T-helper 2 cell treated with Interferon-gamma antibody and Interleukin-4, amounts not matched to agents 5 μg/mL and 100 μg/mL, for 36 hours (primary cell): Measurements from ENCODE around the gene CSNK1G3.
"Not testable (repeated sequence)": the region's sequence is repeated elsewhere in the genome, so short reads cannot be mapped to it uniquely, and the experiment has no call there.

Experiments
- DNase-seq: peaks from one replicate; pipeline ENCODE4 v3.0.0; 2021; ENCODE audit warnings: low spot score
- H3K27ac Mint-ChIP-seq: one replicate; pipeline ENCODE4 v1.8.0; 2021; ENCODE audit warnings: mild to moderate bottlenecking, mixed read lengths
- H3K27me3 Mint-ChIP-seq: one replicate; pipeline ENCODE4 v1.8.0; 2021; ENCODE audit warnings: low read depth, mixed read lengths
- H3K36me3 Mint-ChIP-seq: one replicate; pipeline ENCODE4 v1.8.0; 2021; ENCODE audit warnings: low read depth, mixed read lengths
- H3K4me1 Mint-ChIP-seq: one replicate; pipeline ENCODE4 v1.8.0; 2021; ENCODE audit warnings: low read depth, mixed read lengths
- H3K4me3 Mint-ChIP-seq: one replicate; pipeline ENCODE4 v1.8.0; 2022; ENCODE audit warnings: mild to moderate bottlenecking, moderate library complexity, mixed read lengths
- H3K9me3 Mint-ChIP-seq: one replicate; pipeline ENCODE4 v1.8.0; 2021; ENCODE audit warnings: mixed read lengths

CSNK1G3 gene

GRCh38 chr5:123605822-123606221 lies 93.8 kb downstream of the CSNK1G3 start:
- Mint-ChIP-seq H3K4me1 (peaks cover 13% of the 10 kb centered on the region), H3K9me3 (no peaks in the 10 kb centered on the region), H3K27me3 (no peaks in the 10 kb centered on the region), H3K4me3 (no peak overlapping the region), H3K36me3 (peaks cover 3% of the 10 kb centered on the region), H3K27ac (no peak overlapping the region)
- DNase-seq, result no peak

- H3K9me3 Mint-ChIP-seq, result no peaks in the 10 kb centered on the region
- H3K27me3 Mint-ChIP-seq, result no peaks in the 10 kb centered on the region
- no peak overlapping the region for H3K4me3 Mint-ChIP-seq
- H3K4me1 Mint-ChIP-seq, result peaks cover 11% of the 10 kb centered on the region
- DNase-seq, result no peak
- H3K36me3 Mint-ChIP-seq, result peaks cover 3% of the 10 kb centered on the region
- no peak overlapping the region for H3K27ac Mint-ChIP-seq
Measured at GRCh38 chr5:123610209-123610608, 98.2 kb downstream of the CSNK1G3 start.

- Mint-ChIP-seq H3K36me3 (peaks cover 3% of the 10 kb centered on the region), H3K27ac (no peak overlapping the region), H3K9me3 (no peaks in the 10 kb centered on the region), H3K27me3 (no peaks in the 10 kb centered on the region), H3K4me3 (no peak overlapping the region), H3K4me1 (peaks cover 11% of the 10 kb centered on the region)
- DNase-seq, result no peak
Measured at GRCh38 chr5:123610665-123611405, 98.9 kb downstream of the CSNK1G3 start.

- Mint-ChIP-seq H3K27ac (no peak overlapping the region), H3K4me1 (peaks cover 11% of the 10 kb centered on the region), H3K9me3 (no peaks in the 10 kb centered on the region), H3K4me3 (no peak overlapping the region), H3K36me3 (peaks cover 3% of the 10 kb centered on the region), H3K27me3 (no peaks in the 10 kb centered on the region)
- no peak for DNase-seq
Measured at GRCh38 chr5:123611406-123611709, 99.4 kb downstream of the CSNK1G3 start.

- Mint-ChIP-seq H3K36me3 (peaks cover 6% of the 10 kb centered on the region), H3K4me3 (no peak overlapping the region), H3K4me1 (no peaks in the 10 kb centered on the region), H3K9me3 (no peaks in the 10 kb centered on the region), H3K27me3 (no peaks in the 10 kb centered on the region), H3K27ac (no peak overlapping the region)
- DNase-seq, result no peak
Measured at GRCh38 chr5:123617561-123617960, 105.6 kb downstream of the CSNK1G3 start.

GRCh38 chr5:123626051-123626450 lies 114.1 kb downstream of the CSNK1G3 start:
- no peak overlapping the region for H3K4me3 Mint-ChIP-seq
- H3K9me3 Mint-ChIP-seq, result peaks cover 42% of the 10 kb centered on the region
- H3K27ac Mint-ChIP-seq, result no peak overlapping the region
- peaks cover 2% of the 10 kb centered on the region for H3K36me3 Mint-ChIP-seq
- H3K4me1 Mint-ChIP-seq, result no peaks in the 10 kb centered on the region
- H3K27me3 Mint-ChIP-seq, result no peaks in the 10 kb centered on the region
- no peak for DNase-seq

GRCh38 chr5:123628860-123629544 lies 117.0 kb downstream of the CSNK1G3 start:
- Mint-ChIP-seq H3K4me1 (no peaks in the 10 kb centered on the region), H3K9me3 (peaks cover 42% of the 10 kb centered on the region), H3K4me3 (no peak overlapping the region), H3K27ac (no peak overlapping the region), H3K27me3 (no peaks in the 10 kb centered on the region), H3K36me3 (peaks cover 2% of the 10 kb centered on the region)
- DNase-seq, result no peak

- H3K9me3 Mint-ChIP-seq, result peaks cover 12% of the 10 kb centered on the region
- no peak for DNase-seq
- no peaks in the 10 kb centered on the region for H3K36me3 Mint-ChIP-seq
- H3K27me3 Mint-ChIP-seq, result no peaks in the 10 kb centered on the region
- H3K4me3 Mint-ChIP-seq, result no peak overlapping the region
- no peaks in the 10 kb centered on the region for H3K4me1 Mint-ChIP-seq
- H3K27ac Mint-ChIP-seq, result no peak overlapping the region
Measured at GRCh38 chr5:123636006-123636405, 124.0 kb downstream of the CSNK1G3 start.

- H3K9me3 Mint-ChIP-seq, H3K4me3 Mint-ChIP-seq, H3K27me3 Mint-ChIP-seq, H3K27ac Mint-ChIP-seq, H3K4me1 Mint-ChIP-seq, DNase-seq, H3K36me3 Mint-ChIP-seq: not testable (repeated sequence)
Measured at GRCh38 chr5:123637028-123637427, 125.1 kb downstream of the CSNK1G3 start.

- H3K27ac Mint-ChIP-seq, result no peak overlapping the region
- H3K27me3 Mint-ChIP-seq, result no peaks in the 10 kb centered on the region
Measured at GRCh38 chr5:123639244-123639643, 127.3 kb downstream of the CSNK1G3 start.

GRCh38 chr5:123645024-123645603 lies 133.1 kb downstream of the CSNK1G3 start:
- Mint-ChIP-seq H3K36me3 (no peaks in the 10 kb centered on the region), H3K4me1 (no peaks in the 10 kb centered on the region)

More at GRCh38 chr5:123639244-123639643, 127.3 kb downstream of the CSNK1G3 start:
- peaks cover 4% of the 10 kb centered on the region for H3K9me3 Mint-ChIP-seq
- no peak for DNase-seq
- H3K4me3 Mint-ChIP-seq, result no peak overlapping the region
- H3K36me3 Mint-ChIP-seq, result no peaks in the 10 kb centered on the region
- no peaks in the 10 kb centered on the region for H3K4me1 Mint-ChIP-seq

GRCh38 chr5:123647066-123647465 lies 135.1 kb downstream of the CSNK1G3 start:
- Mint-ChIP-seq H3K9me3 (no peaks in the 10 kb centered on the region), H3K36me3 (no peaks in the 10 kb centered on the region), H3K4me1 (no peaks in the 10 kb centered on the region), H3K27ac (no peak overlapping the region), H3K27me3 (no peaks in the 10 kb centered on the region), H3K4me3 (no peak overlapping the region)
- no peak for DNase-seq

More at GRCh38 chr5:123645024-123645603, 133.1 kb downstream of the CSNK1G3 start:
- no peak overlapping the region for H3K4me3 Mint-ChIP-seq
- H3K27ac Mint-ChIP-seq, result no peak overlapping the region
- H3K27me3 Mint-ChIP-seq, result no peaks in the 10 kb centered on the region
- no peaks in the 10 kb centered on the region for H3K9me3 Mint-ChIP-seq
- no peak for DNase-seq

- Mint-ChIP-seq H3K4me3 (no peak overlapping the region), H3K9me3 (no peaks in the 10 kb centered on the region), H3K27me3 (no peaks in the 10 kb centered on the region), H3K4me1 (no peaks in the 10 kb centered on the region), H3K36me3 (no peaks in the 10 kb centered on the region), H3K27ac (no peak overlapping the region)
- no peak for DNase-seq
Measured at GRCh38 chr5:123651234-123651633, 139.3 kb downstream of the CSNK1G3 start.

GRCh38 chr5:123659011-123659410 lies 147.0 kb downstream of the CSNK1G3 start:
- Mint-ChIP-seq H3K27ac (no peak overlapping the region), H3K9me3 (no peaks in the 10 kb centered on the region), H3K27me3 (peaks cover 2% of the 10 kb centered on the region), H3K4me3 (no peak overlapping the region), H3K4me1 (no peaks in the 10 kb centered on the region), H3K36me3 (no peaks in the 10 kb centered on the region)
- no peak for DNase-seq
